H1 (cell line): ENCODE results near the gene KIZ. TPM values are rescaled to one million over a fixed set of nuclear protein-coding genes. Genes with fewer than 3 reads are reported as not detected.

ENCODE experiments used
- CTCF ChIA-PET: fragments of 300-600 bp; sonication (Branson Sonifier 250); formaldehyde crosslinking; loops from one replicate; lab custom pipeline; 2021; ENCODE audit not compliant: partially characterized antibody; lab: Charles Lee
- POLR2A ChIA-PET: fragments of 300-600 bp; sonication (Branson Sonifier 250); formaldehyde crosslinking; loops from one replicate; lab custom pipeline; 2021; ENCODE audit warnings: inconsistent platforms; ENCODE audit not compliant: partially characterized antibody; lab: Charles Lee
- DNase-seq, 2 experiments: peaks; one replicate each; pipeline versions ENCODE4 v3.0.0 to v3.0.0-alpha.2; 2010 to 2022; ENCODE audit warnings: low spot score in 2 of 2, low read depth in 1 of 2, mixed read lengths in 1 of 2
- FAIRE-seq: peaks from 2 replicates; lab custom pipeline; 2011; peaks lifted over from hg19 to GRCh38; lab: Jason Lieb, UNC
- H2AFZ ChIP-seq: 2 replicates; pipeline ENCODE4 v1.8.1; 2012; ENCODE audit warnings: low read length, inconsistent platforms
- H2AK5ac ChIP-seq: 2 replicates; pipeline ENCODE4 v1.6.1; 2013; ENCODE audit warnings: low read depth, low read length
- H2BK120ac ChIP-seq: replicated peaks from 2 replicates; pipeline ENCODE3; 2013; ENCODE audit warnings: low read depth, low read length, inconsistent platforms
- H2BK12ac ChIP-seq: 2 replicates; pipeline ENCODE4 v1.6.1; 2013; ENCODE audit warnings: low read depth, low read length
- H2BK15ac ChIP-seq: 2 replicates; pipeline ENCODE4 v1.6.1; 2013; ENCODE audit warnings: low read length
- H2BK20ac ChIP-seq: 2 replicates; pipeline ENCODE4 v1.6.1; 2013; ENCODE audit warnings: low read length
- H2BK5ac ChIP-seq: 2 replicates; pipeline ENCODE4 v1.6.1; 2013; ENCODE audit warnings: low read depth, low read length
- H3K14ac ChIP-seq: 2 replicates; pipeline ENCODE4 v1.6.1; 2013; ENCODE audit warnings: inconsistent platforms; ENCODE audit not compliant: insufficient read length
- H3K18ac ChIP-seq: 2 replicates; pipeline ENCODE4 v1.6.1; 2013; ENCODE audit warnings: low read length; ENCODE audit errors: extremely low read depth
- H3K23ac ChIP-seq: 2 replicates; pipeline ENCODE4 v1.6.1; 2013; ENCODE audit warnings: inconsistent platforms; ENCODE audit not compliant: insufficient read length
- H3K23me2 ChIP-seq: 2 replicates; pipeline ENCODE4 v1.6.1; 2013; ENCODE audit warnings: low read depth, low read length
- H3K27ac ChIP-seq: 2 replicates; pipeline ENCODE4 v1.6.1; 2011; ENCODE audit warnings: low read depth, low read length, inconsistent platforms
- H3K27me3 ChIP-seq, 4 experiments: replicated peaks in 1 of 4; 1 replicate in 1 of 4; 2 replicates in 3 of 4; pipeline versions ENCODE4 v1.6.1 to v1.8.1; 2011 to 2013; ENCODE audit warnings: low read length in 3 of 4, mild to moderate bottlenecking in 3 of 4, inconsistent platforms in 2 of 4, mixed read lengths in 2 of 4, moderate library complexity in 1 of 4; ENCODE audit not compliant: control insufficient read depth in 3 of 4, insufficient read depth in 3 of 4; ENCODE audit errors: extremely low read depth in 1 of 4
- H3K36me3 ChIP-seq, 4 experiments: 2 replicates each; pipeline versions ENCODE4 v1.6.1 to v1.8.1; 2011 to 2013; ENCODE audit warnings: mild to moderate bottlenecking in 4 of 4, low read length in 3 of 4, moderate library complexity in 2 of 4, control low read depth in 1 of 4, inconsistent platforms in 1 of 4; ENCODE audit not compliant: insufficient read depth in 4 of 4, control insufficient read depth in 2 of 4
- H3K4ac ChIP-seq: replicated peaks from 2 replicates; pipeline ENCODE3; 2013; ENCODE audit warnings: low read length, low read depth, mixed read lengths, inconsistent platforms; ENCODE audit not compliant: insufficient read length
- H3K4me1 ChIP-seq, 4 experiments: replicated peaks in 1 of 4; 1 replicate in 1 of 4; 2 replicates in 3 of 4; pipeline versions ENCODE4 v1.6.1 to v1.8.1; 2011 to 2013; ENCODE audit warnings: low read length in 3 of 4, inconsistent platforms in 2 of 4, mixed read lengths in 1 of 4; ENCODE audit not compliant: insufficient read depth in 4 of 4, control insufficient read depth in 3 of 4
- H3K4me2 ChIP-seq, 2 experiments: 2 replicates each; pipeline versions ENCODE4 v1.6.1 to v1.8.1; 2011 to 2013; ENCODE audit warnings: low read depth in 2 of 2, low read length in 2 of 2, control low read depth in 1 of 2, inconsistent platforms in 1 of 2, mild to moderate bottlenecking in 1 of 2; ENCODE audit not compliant: insufficient read depth in 1 of 2
- H3K4me3 ChIP-seq, 4 experiments: fragments of 200-600, 300-600 bp in 1 of 4; sonication (generic), shearing (Covaris generic), sonication (Bioruptor Twin) in 1 of 4; 2 replicates each; pipeline versions ENCODE4 v1.5.1 to v1.8.1; 2011 to 2016; ENCODE audit warnings: low read length in 4 of 4, low read depth in 3 of 4, control low read depth in 2 of 4, inconsistent platforms in 2 of 4, mild to moderate bottlenecking in 2 of 4, mixed read lengths in 1 of 4, moderate library complexity in 1 of 4; ENCODE audit not compliant: insufficient read depth in 2 of 4; ENCODE audit errors: extremely low read depth in 1 of 4
- H3K56ac ChIP-seq: replicated peaks from 2 replicates; pipeline ENCODE3; 2013; ENCODE audit warnings: low read depth, mild to moderate bottlenecking, mixed read lengths, low read length, inconsistent platforms; ENCODE audit not compliant: insufficient read length
- H3K79me1 ChIP-seq: 2 replicates; pipeline ENCODE4 v1.6.1; 2013; ENCODE audit warnings: low read depth, low read length, control low read depth
- H3K79me2 ChIP-seq, 2 experiments: 2 replicates each; pipeline versions ENCODE4 v1.6.1 to v1.8.1; 2012 to 2013; ENCODE audit warnings: low read length in 2 of 2, mild to moderate bottlenecking in 2 of 2, inconsistent platforms in 1 of 2; ENCODE audit not compliant: insufficient read depth in 2 of 2, control insufficient read depth in 1 of 2
- H3K9ac ChIP-seq, 4 experiments: replicated peaks in 1 of 4; 1 replicate in 1 of 4; 2 replicates in 3 of 4; pipeline versions ENCODE4 v1.6.1 to v1.8.1; 2011 to 2013; ENCODE audit warnings: low read depth in 3 of 4, low read length in 3 of 4, control low read depth in 2 of 4, mild to moderate bottlenecking in 2 of 4, moderate library complexity in 2 of 4, inconsistent platforms in 1 of 4; ENCODE audit errors: extremely low read depth in 1 of 4
- H3K9me3 ChIP-seq, 2 experiments: 2 replicates each; pipeline versions ENCODE4 v1.6.1 to v1.8.1; 2012 to 2013; ENCODE audit warnings: mild to moderate bottlenecking in 2 of 2, moderate library complexity in 2 of 2, control low read depth in 1 of 2, inconsistent platforms in 1 of 2, low read depth in 1 of 2, low read length in 1 of 2, mixed read lengths in 1 of 2; ENCODE audit not compliant: insufficient read depth in 2 of 2
- H4K20me1 ChIP-seq, 2 experiments: replicated peaks in 1 of 2; 2 replicates each; pipeline versions ENCODE3 to v1.8.1; 2011 to 2013; ENCODE audit warnings: inconsistent platforms in 2 of 2, low read length in 2 of 2, mild to moderate bottlenecking in 1 of 2; ENCODE audit not compliant: insufficient read depth in 2 of 2, control insufficient read depth in 1 of 2
- H4K5ac ChIP-seq: 2 replicates; pipeline ENCODE4 v1.6.1; 2013; ENCODE audit warnings: low read length, low read depth, mixed read lengths, inconsistent platforms; ENCODE audit not compliant: insufficient read length
- H4K8ac ChIP-seq: 2 replicates; pipeline ENCODE4 v1.8.0; 2013; ENCODE audit warnings: mild to moderate bottlenecking, moderate library complexity, low read length, inconsistent platforms; ENCODE audit not compliant: insufficient read depth; ENCODE audit errors: extremely low read depth
- H4K91ac ChIP-seq: replicated peaks from 2 replicates; pipeline ENCODE3; 2013; ENCODE audit warnings: low read length, mixed read lengths, inconsistent platforms; ENCODE audit not compliant: insufficient read length
- EP300 ChIP-seq, 2 experiments: IDR thresholded peaks; 1 replicate in 1 of 2; 2 replicates in 1 of 2; pipeline ENCODE4 v1.6.1; 2011 to 2012; ENCODE audit warnings: low read depth in 2 of 2, low read length in 2 of 2, mild to moderate bottlenecking in 2 of 2, borderline replicate concordance in 1 of 2, inconsistent platforms in 1 of 2, moderate library complexity in 1 of 2
- RBBP5 ChIP-seq: IDR thresholded peaks from 2 replicates; pipeline ENCODE4 v1.7.1; 2012; ENCODE audit warnings: low read depth, mild to moderate bottlenecking, inconsistent platforms, low read length, moderate library complexity, borderline replicate concordance
- WGBS, 2 experiments: shearing (Covaris generic) in 1 of 2; methylation state at CpG; one replicate each; pipeline versions ENCODE4 v1.1.6 to v1.1.7; 2013 to 2015; ENCODE audit warnings: low lambda C conversion rate in 2 of 2, mixed read lengths in 2 of 2, inconsistent platforms in 1 of 2, low coverage in 1 of 2, missing lambda C conversion rate in 1 of 2; ENCODE audit not compliant: insufficient replicate concordance in 2 of 2, insufficient coverage in 1 of 2, insufficient read length in 1 of 2; ENCODE audit errors: extremely low coverage in 1 of 2, missing lambda C conversion rate in 1 of 2; 5-methylcytosine and 5-hydroxymethylcytosine counted together
- polyA plus RNA-seq, 7 experiments: library from polyadenylated mRNA; depleted of rRNA in 3 of 7; stranded (reverse) in 5 of 7; unstranded in 2 of 7; fragments of >200 nt in 5 of 7; fragments of 200-250 nt in 2 of 7; gene quantifications; 1 replicate in 5 of 7; 2 replicates in 1 of 7; 4 replicates in 1 of 7; pipeline versions ENCODE4 v1.2.1 to v1.2.3, GENCODE V29; 2011 to 2013; ENCODE audit warnings: missing spikeins in 2 of 7, mixed read lengths in 2 of 7
- total RNA-seq: library from RNA; stranded (reverse); fragmentation: NEBNext Ultra II Directional; extraction: Animal tissue kit (Norgen Biotek cat#: 25700); gene quantifications from 2 replicates; pipeline ENCODE4 v1.2.1, GENCODE V29; 2021

Gene KIZ
- total and polyA plus RNA-seq, 2 of the 8 experiments (the other 6 are each of a cell fraction or from before 2014, with no cell fraction given), result 13.0 to 51.7 TPM

- POLR2A ChIA-PET, result interaction anchor here (1.6 kb wide), 1 partner anchor 20 kb away, joined by 4 read pairs; no protein-coding TSS in a partner anchor
- DNase-seq, result no peak
- CTCF ChIA-PET, result interaction anchor here (0.6 to 2.5 kb wide), 4 partner anchors 12 to 1086 kb away, joined by 3 to 8 read pairs (median 4); no protein-coding TSS in a partner anchor
- H3K4me3 ChIP-seq, result no peak overlapping the region
- no peaks in the 10 kb centered on the region for H3K27me3 ChIP-seq
- H2AFZ ChIP-seq, result no peak overlapping the region
- H2BK5ac ChIP-seq, result no peak overlapping the region
- no peak overlapping the region for H4K8ac ChIP-seq
- H3K56ac ChIP-seq, result no peak overlapping the region
- FAIRE-seq, result no peak
- 93% methylated on average over 1 of the region's 1 CpG; no CpG with 5 or more reads in 1 of the 2 experiments for WGBS, 2 experiments
- no peak overlapping the region for H2BK12ac ChIP-seq
- H3K23me2 ChIP-seq, result no peaks in the 10 kb centered on the region; the same call in 1 of the 2 replicates
- no peak overlapping the region for H3K27ac ChIP-seq
- no peak overlapping the region for H3K4ac ChIP-seq
- H3K4me1 ChIP-seq, result peaks cover 0 to 12% (median 3%) of the 10 kb centered on the region in 4 experiments; a peak in 5 of 7 replicates
- no peaks in the 10 kb centered on the region for H4K20me1 ChIP-seq
- H2BK20ac ChIP-seq, result no peak overlapping the region
- no peak overlapping the region for H3K18ac ChIP-seq
- no peak overlapping the region for H4K91ac ChIP-seq
- no peaks in the 10 kb centered on the region for H3K79me2 ChIP-seq
- H3K9me3 ChIP-seq, result no peaks in the 10 kb centered on the region
- no peak overlapping the region for H2AK5ac ChIP-seq
- no peak overlapping the region for H3K9ac ChIP-seq
- H2BK120ac ChIP-seq, result no peak overlapping the region
- no peak overlapping the region for H4K5ac ChIP-seq
- H3K36me3 ChIP-seq, result peaks cover 0 to 5% (median 0%) of the 10 kb centered on the region in 4 experiments; a peak in 2 of 8 replicates
- H3K4me2 ChIP-seq, result no peak overlapping the region
- no peaks in the 10 kb centered on the region for H3K79me1 ChIP-seq
- H2BK15ac ChIP-seq, result no peak overlapping the region
- no peak overlapping the region for H3K14ac ChIP-seq
- no peak overlapping the region for H3K23ac ChIP-seq
- TF ChIP-seq RBBP5 (no peak), EP300 (IDR thresholded peaks at IDR 0.05; ENCODE audit: borderline replicate concordance in 1 of 2, low read depth in 2 of 2, low read length in 2 of 2) (no peak)
Observed at GRCh38 chr20:21209668-21210067, 83.8 kb downstream of the KIZ start.
